NCI-H2227 treated with DMSO at 0.1 percent for 48 hours (cell line): ENCODE results near the gene MACROD2.
"Not testable (repeated sequence)": the region's sequence is repeated elsewhere in the genome, so short reads cannot be mapped to it uniquely, and the experiment has no call there.

Experiments used
- DNase-seq: peaks from one replicate; lab custom pipeline; 2025; lab: John Stamatoyannopoulos, UW

Gene MACROD2

DNA sequence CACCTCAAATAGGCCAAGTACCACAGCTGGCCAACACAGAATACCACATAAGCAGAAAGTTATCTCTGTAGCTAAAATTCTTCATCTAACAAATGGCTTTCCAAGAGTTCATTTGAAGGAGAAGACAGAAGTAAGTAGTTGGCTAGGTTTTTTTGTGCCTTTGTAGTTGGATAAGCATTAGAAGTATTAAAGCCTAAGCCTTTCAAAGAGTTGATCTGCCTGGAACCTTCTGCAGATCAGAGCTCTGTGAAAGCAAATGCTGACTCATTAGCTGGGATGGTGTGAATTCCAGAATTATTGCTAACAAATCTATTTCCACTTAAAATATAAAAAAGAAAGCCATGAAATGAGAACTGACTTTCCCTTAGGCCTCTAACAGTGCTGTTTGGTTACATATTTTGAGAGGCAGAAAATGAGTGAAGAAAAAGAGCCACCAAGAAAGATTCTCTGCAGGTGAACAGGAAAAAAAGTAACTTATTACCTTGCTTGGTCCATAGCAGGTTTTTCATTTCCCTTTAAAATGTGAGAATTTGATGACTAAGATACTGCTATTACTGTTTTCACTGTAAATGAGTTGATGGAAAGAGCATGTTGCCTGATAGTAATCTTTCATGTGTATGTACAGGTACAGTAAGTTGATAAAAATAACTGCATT, 1105.3 kb downstream of the MACROD2 start:
- no peak for DNase-seq

DNA sequence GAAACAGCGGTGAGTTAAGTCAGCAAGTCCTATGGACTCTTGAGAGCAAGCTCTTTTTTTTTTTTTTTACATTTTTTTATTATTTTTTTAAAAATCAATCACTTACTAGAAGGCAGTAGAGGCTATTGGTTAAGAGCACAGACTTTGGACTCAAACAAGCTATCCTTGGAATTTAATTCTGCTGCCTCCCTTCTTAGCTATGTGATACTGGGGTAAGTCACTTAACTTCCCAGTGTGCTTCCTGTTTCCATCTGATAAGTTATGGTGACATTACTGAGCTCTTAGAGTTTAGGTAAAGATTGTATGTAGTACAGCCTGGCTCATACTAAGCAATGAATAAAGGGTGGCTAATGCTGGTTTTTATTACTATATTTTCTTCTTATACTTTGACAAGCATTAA, 1112.6 kb downstream of the MACROD2 start:
- no peak for DNase-seq

DNA sequence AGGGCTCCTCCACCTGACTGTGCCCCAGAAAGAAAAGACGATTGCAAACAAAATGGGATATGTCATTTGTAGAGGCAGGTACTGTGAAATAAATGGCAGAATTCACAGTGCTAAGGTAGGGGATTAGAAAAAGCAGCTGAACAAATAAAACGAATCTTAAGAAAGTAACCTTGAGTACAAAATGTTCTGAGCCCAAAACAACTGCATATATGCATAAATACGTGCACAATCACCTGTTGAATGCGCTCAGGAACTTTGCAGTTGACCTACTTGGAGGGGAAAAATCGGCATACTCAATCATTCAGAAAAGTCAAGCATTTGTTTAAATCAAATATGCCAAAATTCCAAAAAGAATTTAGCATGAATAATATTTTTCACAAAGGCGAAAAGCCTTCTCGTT, 1114.2 kb downstream of the MACROD2 start:
- no peak for DNase-seq

DNA sequence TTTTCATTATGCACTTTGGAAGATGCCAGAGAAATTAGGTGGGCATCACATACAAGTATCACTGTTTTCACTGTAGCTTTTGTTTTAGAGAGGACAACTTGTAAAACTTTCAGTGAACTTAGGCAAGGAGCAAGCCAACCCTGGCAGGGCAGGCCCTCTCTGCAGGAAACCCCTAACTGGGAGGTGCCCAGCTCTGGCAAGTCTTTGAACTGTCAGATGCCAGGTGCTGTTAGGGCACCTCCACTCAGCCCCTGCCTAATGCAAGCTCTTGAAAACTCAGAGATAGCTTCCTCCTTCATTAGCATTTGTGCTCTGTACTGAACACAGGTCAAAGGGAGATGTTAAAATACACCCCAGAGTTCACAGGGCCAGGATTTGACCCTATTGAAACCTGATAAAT, 1116.3 kb downstream of the MACROD2 start:
- no peak for DNase-seq

DNA sequence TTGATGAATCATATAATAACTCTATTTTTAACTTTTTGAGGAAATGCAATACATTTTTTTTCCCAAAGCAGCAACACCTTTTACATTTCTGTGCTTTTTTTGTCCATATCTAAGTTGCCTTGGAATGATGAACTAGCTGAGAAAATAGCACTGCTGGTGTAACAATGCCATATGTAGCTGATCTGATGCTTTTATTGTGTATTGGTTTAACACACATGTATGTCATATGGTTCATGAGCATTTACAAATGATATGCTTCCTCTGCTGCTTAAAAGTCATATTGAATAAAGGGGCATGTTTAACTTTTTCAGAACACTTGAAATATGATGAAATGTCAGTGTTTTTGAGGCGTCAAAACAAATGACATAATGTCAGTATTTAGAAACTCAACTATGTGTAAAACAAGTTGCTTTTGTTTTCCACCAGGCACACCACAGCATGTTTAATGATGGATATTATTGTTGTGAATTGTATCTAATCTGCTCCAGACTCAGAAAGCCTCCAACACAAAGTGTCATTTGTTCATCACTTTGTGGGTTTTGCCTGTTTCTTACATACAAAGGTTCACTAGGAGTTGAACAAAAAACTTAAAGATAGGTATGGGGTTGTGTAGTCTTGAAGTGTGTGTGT, 1117.9 kb downstream of the MACROD2 start:
- no peak for DNase-seq

DNA sequence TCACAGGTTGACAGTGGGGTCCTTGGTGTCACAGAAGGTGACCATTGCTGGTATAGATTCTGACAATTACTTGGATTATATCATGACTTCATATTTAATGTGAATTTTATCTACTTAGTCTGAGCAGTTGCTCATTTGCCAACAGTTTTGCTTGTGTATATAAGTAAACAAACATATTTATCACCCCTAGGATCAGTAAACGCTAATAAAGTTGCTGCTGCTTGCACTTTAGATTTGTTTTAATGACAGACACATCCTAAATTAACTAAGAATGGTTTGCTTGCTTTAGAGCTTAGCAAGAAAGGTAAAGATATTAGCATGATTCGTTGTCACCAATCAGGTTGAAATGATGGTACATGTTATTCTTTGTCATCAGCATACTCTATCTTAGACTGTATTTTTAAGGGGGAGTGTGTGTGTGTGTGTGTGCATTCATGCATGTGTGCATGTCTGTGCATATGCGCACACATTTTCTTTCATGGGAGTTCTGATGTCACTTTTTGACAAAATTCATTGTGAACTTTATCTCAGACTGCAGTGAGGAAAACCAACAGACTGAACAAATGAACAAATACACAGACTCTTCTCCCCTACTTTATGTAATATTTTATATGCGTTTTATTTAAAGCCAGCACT, 1124.7 kb downstream of the MACROD2 start:
- no peak for DNase-seq

DNA sequence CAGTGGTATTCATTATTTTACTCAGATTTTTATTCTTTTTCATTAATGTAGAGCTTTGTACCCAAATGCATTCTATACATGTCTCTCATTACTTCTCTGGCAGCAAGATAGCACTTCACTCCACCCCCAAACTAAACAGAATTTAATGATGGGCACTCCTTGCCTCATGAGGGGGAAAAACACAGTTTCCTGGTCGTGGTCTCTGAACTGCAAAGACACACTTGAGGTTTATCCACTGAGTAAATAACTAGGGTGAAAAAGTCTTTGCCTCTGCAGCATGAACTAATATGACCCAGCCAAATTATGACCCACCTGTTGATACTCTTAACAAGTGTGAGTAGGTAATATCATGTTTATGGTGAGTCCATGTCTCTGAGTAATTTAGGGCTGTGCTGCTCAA, 1127.3 kb downstream of the MACROD2 start:
- no peak for DNase-seq

DNA sequence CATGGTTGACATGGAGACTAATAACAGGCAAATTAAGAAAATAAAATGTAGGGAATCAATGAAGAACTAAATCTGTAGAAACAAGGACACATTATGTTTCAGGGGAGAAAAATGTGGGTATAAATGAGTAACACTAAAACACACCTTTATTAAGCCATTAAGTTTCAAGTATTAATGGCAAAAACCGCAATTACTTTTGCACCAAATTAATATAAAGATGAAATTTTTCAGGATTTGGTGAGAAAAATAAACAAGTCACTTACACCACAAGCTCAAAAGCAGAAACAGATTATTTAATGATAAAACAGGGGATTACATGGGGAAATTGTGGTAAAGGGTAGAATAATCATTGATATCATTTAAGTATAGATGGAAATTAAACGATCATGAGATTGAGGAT, 1135.9 kb downstream of the MACROD2 start:
- DNase-seq = no peak

DNA sequence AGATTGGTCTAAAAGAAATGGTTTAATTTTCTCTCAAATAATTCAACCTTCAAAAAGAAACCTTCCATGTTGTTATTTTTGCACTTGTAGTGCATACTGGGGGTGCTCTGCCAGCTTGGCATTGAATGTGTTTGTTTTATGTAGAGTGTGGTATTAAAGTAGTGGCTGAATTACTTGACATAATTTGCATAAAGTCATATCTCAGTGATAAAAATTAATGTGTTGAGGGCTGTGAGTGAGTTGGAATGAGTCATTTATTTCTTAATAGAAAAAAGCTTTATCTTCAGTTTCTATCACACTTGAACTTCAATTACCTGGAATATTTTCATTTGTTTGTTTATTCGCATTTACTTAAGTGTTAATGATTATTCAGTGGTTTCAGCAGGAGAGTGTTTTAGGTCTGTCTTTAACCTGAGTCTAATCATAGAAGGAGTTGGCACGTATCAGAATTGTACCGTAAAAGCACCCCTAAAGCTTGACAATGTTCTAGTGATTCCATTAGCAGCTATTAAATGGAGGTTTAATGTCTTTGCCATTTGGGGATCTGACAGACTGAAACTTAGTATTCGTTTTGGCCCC, 1143.3 kb downstream of the MACROD2 start:
- DNase-seq = no peak

DNA sequence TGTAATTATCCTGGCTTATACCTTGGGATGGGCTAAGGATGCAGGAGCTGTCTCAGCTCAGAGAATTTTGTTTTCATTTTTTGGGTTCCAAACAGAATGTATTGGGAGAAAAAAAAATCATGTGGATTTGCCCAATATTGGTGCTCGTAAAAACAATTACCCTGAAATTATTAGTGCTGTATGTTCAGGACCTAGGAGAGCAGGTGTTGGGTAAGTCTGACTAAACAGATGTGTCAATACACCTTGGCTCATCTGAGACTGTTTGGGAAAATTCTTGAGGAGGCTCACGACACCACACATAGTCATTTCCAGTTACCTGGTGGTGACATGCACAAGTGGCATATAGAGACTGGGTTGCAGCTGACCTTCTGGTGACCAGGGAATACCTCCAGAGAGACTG, 1144.2 kb downstream of the MACROD2 start:
- no peak for DNase-seq

DNA sequence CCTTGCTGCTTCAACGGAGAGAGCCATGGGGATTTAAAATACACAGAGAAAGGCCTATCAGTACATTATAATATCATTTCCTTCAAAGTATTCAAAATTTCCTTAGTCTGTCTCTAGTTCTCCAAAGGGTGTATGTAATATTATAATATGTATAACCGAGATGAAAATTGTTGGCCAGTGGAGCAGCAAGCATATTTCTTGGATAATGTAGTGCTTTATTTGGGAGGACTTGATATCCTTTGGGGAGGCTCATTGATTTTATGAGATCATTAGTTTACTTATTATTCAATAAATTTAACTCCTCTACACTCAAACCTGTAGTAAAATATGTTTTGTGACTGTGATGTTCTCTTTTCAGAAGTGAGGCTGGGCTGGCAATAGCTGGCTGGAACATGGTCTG, 1145.0 kb downstream of the MACROD2 start:
- DNase-seq = no peak

DNA sequence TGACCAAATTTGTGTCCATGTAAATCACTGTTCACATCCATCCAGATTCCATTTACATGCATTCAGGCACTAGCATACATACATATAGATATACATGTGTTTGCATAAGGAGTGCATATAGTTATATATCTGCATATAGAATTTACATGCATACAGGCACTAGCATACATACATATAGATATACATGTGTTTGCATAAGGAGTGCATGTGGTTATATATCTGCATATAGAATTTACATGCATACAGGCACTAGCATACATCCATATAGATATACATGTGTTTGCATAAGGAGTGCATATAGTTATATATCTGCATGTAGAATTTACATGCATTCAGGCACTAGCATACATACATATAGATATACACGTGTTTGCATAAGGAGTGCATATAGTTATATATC, 1145.6 kb downstream of the MACROD2 start:
- DNase-seq = not testable (repeated sequence)

DNA sequence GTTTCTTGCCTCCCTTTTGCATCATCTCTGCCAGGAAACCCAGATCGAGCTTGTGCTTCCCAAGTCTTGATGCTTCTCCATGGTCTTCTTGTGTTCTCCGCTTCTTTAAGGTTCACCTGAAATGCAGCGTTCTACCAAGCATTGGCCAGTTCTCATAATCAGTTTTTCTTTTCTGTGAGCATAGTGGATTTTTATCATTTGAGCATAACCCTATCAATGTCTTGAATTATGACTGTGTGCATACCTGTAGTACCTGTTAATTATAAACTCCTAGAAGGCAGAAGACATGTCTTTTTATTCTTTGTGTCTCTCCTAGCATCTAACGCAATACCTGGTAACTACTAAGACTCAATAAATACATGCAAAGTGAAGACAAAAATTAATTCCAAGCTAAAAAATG, 1146.5 kb downstream of the MACROD2 start:
- DNase-seq = no peak

DNA sequence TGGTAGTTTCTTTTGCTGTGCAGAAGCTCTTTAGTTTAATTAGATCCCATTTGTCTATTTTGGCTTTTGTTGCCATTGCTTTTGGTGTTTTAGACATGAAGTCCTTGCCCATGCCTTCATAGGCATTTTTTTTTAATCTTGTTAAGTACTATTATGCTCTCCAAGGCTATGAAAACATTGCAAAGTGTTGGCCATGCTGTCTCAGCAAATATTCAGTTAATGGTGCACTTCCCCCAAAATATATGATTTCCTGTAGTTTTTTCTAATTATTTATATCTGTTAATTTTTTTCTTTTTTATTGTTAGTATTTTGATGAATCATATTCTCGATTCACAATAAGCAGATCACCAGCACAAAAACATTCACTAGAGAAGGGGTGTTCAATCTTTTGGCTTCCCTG, 1148.2 kb downstream of the MACROD2 start:
- DNase-seq = no peak

DNA sequence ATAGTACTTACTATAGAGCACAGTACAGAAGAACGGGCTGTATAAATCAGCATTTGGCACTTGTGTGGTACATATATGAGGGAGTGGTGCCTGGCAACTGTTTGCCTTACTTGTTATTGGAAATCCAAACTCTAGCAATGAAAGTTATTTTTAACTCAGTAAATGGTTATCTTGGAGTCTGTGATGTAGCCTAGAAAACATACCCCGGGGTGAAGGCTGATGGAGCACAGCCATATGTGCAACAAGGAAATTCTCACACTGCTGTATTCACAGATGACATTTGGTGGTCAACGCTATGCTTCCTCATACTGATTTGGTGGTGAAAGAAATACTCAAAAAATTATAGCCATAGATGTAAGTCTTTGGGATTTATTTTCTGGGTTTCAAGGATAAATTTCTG, 1149.6 kb downstream of the MACROD2 start:
- DNase-seq = no peak

DNA sequence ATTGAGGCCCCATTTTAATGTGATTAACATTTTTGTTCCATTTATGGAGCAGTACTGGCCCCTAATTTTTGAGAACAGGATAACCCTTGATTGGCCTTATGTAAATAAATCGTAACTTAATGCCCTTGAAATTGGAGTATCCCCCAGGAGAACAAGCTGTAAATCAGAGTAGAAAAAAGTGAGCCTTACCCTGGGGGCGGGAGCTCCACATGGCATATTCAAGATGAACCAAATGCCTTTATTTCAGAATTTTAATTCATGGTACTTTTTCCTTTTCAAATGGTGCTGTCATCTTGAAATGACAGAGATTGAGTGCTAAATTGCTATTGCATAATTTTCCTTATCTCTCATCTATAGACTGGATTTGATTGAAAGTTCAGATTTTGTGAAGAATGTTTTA, 1151.6 kb downstream of the MACROD2 start:
- DNase-seq = no peak

DNA sequence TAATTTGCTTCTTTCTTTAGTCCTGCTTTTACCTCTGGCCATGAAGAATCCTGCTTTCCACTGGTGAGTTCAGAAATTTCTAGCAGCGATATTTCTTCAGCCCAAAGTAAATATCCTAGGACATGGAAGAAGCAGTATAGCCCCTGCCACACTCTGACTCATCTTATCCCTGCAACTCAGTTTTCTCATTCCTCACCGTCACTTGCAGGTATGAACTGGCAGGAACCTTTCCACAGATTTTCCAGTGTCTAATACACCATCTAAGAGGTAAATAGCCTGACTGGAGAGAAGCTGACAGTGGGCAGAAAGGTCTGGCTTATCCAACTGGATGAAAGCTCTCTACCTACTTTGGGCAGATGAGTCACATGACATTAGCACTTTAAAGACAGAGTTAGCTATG, 1158.8 kb downstream of the MACROD2 start:
- DNase-seq = no peak

DNA sequence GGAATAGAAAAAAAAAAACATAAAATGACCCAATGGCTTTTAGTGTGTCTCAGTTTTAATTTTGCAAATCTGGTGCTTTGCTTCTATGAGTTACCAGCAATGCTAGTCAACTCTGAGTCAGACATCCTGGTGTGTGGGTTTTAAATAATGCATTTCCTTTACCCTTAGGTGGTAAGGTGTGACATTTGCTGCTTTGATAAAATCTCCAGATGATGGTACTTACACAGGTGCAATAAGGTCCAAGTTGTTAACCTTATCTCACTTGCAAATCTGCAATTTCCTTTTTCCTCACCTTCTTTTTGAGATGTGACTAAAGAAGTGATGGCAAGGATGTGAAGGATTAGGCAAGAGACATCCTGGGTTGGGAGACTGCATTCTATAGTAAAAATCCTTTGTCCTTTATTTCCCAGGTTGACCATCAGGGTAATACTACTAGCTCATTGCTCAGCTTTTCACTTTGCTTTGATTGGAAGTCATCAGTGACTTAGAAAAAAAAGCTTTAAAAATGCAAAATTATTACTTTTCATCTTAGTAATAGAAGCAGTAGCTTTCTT, 1160.6 kb downstream of the MACROD2 start:
- no peak for DNase-seq

DNA sequence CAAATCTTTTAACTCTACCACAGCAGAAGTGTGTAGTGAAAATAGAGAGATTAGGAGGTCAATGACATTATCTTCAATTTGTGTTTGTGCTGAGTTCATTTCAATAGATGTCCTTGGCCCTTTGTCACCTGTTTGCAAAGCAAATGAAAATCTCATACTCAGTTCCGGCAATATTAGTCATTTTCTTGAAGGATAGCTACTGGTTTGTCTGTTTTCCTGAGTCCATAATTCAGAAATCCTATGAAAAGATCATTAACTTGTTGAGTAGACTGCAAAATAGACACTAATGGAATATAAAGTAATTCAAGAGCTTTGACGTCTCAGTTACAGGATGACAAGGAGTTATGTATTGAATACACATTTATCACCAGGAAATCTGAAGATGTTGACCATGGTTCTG, 1163.2 kb downstream of the MACROD2 start:
- DNase-seq = no peak

DNA sequence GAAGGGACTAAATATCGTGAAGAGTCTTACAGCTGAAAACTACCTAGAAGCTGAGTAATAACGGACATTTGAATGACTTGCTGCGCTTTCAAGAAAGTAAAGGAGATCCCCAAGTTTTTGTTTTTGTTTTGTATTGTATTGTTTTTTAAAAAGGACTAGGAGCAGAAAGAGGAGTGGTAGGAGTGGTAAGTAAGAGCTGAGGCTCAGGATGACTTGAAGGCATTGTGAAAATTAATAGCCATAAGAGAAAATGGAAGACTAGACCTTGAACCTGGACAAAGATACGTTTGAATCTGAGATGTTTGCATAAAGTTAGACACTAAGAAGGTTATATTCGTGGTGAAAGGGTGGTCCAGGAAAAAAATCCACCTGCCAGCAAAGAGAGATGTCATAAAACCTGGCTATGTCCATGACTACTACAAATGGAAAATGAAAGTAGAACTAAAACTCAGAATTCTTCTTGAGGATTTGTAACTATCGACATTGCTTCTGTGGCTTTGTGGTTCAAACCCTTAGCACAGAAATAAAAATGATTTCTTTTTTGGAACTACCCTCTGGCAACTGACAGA, 1166.8 kb downstream of the MACROD2 start:
- no peak for DNase-seq

DNA sequence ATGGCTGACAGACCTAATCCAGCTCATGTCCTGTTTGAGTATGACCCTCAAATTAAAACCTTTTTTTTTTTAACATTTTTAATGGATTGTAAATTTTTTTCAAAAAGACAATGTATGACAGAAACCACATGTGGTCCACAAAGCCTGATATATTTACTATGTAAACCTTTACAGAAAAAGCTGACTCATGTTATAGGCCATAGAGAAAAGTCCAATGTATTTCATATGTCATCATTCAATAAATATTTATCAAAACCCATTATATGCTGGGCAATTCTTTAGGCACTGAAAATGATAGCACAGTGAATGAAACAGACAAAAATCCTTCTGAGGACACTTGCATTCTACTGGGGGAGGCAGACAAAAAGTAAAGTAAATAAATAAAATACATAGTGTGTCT, 1168.3 kb downstream of the MACROD2 start:
- DNase-seq = no peak

DNA sequence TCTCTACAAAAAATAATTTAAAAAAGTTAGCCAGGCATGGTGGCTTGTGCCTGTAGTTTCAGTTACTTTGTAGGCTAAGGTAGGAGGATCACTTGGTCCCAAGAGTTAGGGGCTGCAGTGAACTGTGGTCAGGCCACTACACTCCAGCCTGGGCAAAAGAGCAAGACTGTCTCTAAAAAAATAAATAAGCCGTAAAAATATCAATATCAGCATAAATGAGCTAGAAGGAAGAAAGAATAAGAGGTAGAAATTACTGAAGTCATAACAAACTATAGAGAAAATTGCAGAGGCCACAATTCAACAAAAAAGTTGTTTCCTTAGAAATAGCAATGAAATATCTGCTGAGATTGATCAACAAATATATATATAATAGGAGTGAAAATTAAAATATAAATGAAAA, 1169.4 kb downstream of the MACROD2 start:
- no peak for DNase-seq

DNA sequence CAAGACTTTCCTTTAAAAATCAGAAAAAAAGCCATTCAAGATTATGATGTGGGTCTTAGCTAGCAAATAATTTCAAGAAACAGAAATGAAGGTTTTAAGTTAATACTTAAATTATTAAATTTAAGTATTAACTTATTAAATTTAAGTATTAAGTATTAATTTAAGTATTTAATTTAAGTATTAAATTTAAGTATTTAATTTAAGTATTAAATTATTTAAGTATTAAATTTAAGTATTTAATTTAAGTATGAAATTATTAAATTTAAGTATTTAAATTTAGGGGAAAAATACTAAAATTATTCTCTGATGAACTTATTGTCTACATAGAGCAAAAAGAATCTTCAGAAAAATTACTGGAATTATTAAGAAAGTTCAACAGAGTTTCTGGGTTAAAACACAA, 1171.4 kb downstream of the MACROD2 start:
- no peak for DNase-seq
